Retinal pigment epithelial cell (primary cell): ENCODE results near the gene MMP24OS.
A peak's percentile ranks its signal among the peaks of the same experiment; 100 is the strongest.

Source experiments
- DNase-seq: peaks from one replicate; pipeline ENCODE4 v3.0.0-alpha.2; 2010; ENCODE audit warnings: low read depth
- H3K4me3 ChIP-seq: 2 replicates; pipeline ENCODE4 v1.5.1; 2011; ENCODE audit warnings: mild to moderate bottlenecking, low read length, control low read depth, moderate library complexity
- CTCF ChIP-seq: conservative IDR thresholded peaks from 2 replicates; pipeline ENCODE4 v1.5.1; 2011; ENCODE audit warnings: low read depth, low read length, control low read depth, inconsistent platforms

The MMP24OS gene

GRCh38 chr20:35288325-35289060 lies 10.6 kb upstream of the MMP24OS start:
- no peak overlapping the region for H3K4me3 ChIP-seq
- no peak for DNase-seq
- no peak for TF ChIP-seq CTCF

DNA sequence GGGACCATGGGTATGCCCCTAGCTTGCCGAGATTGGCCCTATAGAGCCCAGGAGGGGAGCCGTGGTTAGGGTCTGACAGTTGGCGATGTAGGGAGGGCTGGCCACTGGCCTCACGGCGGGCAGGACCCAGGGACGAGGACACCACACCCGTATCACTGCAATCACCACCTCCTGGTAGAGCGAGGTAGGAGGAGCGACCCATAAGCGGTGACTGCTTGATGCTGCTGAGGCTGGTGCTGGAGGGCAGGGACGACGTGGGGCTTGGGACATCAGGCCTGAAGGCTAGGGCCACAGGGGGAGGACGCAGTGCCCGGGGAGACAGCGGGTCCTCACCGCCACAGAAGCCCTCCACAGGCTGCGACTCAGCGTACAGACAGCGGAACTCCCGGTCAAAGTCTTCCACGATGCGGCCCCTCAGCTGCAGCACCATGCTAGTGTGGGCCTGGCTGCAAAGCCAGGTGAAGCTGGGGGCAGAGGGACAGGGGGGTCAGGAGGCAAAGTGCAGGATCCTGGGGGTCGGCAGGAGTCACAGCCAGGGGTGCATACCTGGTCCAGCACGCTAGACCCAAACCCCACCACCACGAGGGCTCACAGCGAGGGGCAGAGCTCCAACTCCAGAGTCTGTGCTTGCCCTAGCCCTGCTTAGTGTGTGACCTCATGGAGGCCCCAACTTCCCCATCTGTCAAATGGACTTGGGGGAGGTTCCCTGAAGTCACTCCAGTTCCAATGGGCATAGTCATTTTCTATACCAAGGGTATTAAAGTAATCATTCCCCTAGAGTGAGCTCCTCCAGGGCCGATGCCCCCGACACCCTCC lies 9.8 kb upstream of the MMP24OS start:
- no peak overlapping the region for H3K4me3 ChIP-seq
- TF ChIP-seq CTCF = no peak

DNA sequence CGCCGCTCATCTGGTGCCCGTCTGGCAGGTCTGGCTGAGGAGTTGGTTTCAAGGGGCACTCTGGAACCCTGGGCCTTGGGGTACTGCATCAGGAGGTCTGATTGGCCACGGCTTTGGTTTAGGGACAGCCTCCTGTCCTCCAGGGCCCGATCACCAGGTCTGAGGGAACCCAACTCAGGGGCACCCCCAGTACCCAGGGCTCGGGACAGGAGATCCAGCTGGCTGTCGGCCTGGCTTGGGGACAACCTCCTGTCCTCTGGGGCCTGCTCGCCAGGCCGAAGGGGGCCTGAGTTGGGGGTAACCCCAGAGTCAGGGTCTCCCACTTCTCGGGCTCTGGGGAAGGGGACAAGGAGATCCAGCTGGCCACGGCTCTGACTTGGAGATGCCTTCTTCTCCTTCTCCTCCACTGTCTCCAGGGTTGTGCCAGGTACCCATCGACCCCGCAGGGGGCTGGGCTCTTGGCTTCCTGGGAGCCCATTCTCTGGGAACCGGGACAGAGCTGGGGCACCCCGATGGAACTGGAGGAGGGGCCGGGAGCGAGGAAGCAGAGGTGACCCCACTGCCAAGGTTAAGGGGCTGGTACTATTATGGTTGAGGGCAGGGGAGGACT lies 9.1 kb upstream of the MMP24OS start:
- no peak for DNase-seq
- no peak overlapping the region for H3K4me3 ChIP-seq
- no peak for TF ChIP-seq CTCF

More for the DNA sequence above, 9.8 kb upstream of the MMP24OS start:
- no peak for DNase-seq

- no peak for TF ChIP-seq CTCF
- no peak overlapping the region for H3K4me3 ChIP-seq
- no peak for DNase-seq
Observed at GRCh38 chr20:35286077-35286898, 8.4 kb upstream of the MMP24OS start.

DNA sequence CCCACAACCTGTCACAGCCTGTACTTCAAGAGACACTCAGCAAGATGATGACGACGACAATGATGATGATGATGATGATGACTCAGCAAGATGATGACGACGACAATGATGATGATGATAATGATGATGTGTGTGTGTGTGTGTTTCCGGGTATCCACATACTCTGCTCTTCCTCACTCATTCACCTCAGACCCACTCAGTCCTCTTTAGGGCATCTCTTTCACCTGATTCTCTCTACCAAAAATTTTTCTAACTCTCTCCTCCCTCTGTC lies 7.8 kb upstream of the MMP24OS start:
- TF ChIP-seq CTCF = no peak
- DNase-seq = no peak
- no peak overlapping the region for H3K4me3 ChIP-seq

GRCh38 chr20:35284992-35285805 lies 7.3 kb upstream of the MMP24OS start:
- no peak for DNase-seq
- no peak for TF ChIP-seq CTCF
- H3K4me3 ChIP-seq = peak overlapping the region; percentile 84
